DMS53 treated with DMSO at 0.1 percent for 48 hours (cell line): ENCODE measurements around the gene ATP4A.
"Not testable (repeated sequence)": the region's sequence is repeated elsewhere in the genome, so short reads cannot be mapped to it uniquely, and the experiment has no call there.

ENCODE experiments used
- DNase-seq: peaks from one replicate; lab custom pipeline; 2025; ENCODE audit not compliant: unreplicated experiment; lab: John Stamatoyannopoulos, UW

Gene ATP4A

DNA sequence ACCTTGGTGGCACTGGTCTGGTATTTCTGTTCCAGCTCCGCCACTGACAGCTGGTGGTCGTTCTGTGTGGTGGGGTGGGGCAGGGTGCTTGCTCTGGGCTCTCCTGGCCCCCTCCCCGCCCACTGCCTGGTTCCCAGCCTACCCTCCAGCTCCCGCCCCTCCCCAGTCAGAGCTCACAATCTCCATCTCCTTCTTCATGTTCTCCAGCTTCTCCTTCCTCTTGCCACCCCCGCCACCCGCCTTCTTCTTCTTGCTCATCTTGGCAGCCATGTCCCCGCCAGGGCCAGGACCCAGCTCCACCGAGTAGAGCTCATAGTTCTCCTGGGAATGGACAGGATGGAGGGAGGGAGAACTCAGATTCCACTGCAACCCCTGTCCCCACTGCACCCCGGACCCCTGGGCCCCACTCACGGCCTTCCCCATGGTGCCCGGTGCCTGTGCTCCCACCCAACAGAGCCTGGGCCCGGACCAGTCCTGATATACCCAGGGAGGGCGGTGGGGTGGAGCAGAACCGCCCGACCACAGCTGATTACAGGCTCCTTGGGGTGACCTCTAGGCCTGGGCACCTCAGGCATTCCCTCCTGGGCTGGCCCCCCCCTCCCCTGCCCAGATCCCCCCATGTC, at the start of gene ATP4A:
TSS of gene ATP4A (minus strand) at position 452 of the 623 bp plus-strand sequence. CDS start at position 423, 29 bp downstream.
- DNase-seq = no peak

DNA sequence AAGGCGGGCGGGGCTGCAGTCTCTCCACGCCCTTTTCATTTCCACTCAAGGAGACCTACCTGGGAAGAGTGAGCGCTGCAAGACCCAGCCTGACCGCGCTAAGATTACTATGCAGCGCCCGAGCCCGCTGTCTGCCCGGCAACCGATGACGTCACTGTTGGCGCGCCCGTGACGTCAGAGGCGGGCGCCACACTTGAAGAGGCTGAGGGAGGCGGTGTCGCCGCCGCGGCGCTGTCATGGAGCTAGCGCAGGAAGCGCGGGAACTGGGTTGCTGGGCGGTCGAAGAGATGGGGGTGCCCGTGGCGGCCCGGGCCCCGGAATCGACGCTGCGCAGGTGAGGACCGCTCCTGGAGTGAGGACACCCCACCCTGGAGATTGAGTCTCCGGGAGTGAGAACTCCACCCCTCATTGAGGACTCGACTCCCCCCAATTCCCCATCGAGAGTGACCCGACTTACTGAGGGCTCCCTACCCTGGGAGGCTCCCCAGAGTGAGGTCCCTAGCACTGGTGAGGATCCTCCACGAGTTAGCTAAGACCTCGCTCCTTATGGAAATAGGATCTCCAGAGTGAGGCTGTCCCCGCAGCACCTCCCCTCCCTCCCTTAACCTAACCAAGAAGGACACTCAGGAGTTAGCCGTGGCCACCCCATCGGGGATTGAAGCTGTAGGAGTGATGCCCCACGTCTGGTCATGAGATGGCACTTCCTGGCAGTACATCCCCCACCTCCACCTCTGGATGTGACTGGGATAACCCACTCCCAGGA, 49.3 kb upstream of the ATP4A start, which contains the start of gene HAUS5:
TSS of gene HAUS5 (plus strand) at position 177 of the 763 bp plus-strand sequence. CDS start at position 237, 60 bp downstream.
- peak; percentile 89 for DNase-seq

DNA sequence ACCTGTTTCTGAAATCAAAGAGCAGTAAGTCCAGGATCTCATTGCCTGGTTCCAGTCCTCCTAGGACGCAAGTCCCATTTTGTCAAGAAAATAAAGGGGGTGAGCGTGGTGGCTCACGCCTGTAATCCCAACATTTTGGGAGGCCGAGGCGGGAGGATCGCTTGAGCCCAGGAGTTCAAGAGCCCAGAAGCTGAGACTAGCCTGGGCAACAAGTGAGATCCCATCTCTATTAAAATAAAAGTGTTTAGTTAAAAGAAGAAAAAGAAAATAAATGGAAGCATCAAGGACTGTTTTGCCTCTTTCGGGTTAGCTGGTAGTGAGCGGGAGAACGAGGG, 48.7 kb upstream of the ATP4A start:
- no peak for DNase-seq

GRCh38 chr19:35609851-35610353, 46.4 kb upstream of the ATP4A start:
- no peak for DNase-seq

- no peak for DNase-seq
These were observed 44.8 kb upstream of the ATP4A start for GRCh38 chr19:35608251-35608650.

GRCh38 chr19:35607661-35608060, 44.2 kb upstream of the ATP4A start:
- no peak for DNase-seq

DNA sequence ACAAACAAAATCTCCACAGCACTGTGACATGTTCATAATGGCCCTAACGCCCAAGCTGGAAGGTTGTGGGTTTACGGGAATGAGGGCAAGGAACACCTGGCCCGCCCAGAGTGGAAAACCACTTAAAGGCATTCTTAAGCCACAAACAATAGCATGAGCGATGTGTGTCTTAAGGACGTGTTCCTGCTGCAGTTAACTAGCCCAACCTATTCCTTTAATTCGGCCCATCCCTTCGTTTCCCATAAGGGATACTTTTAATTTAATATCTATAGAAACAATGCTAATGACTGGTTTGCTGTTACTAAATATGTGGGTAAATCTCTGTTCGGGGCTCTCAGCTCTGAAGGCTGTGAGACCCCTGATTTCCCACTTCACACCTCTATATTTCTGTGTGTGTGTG, 43.7 kb upstream of the ATP4A start:
- DNase-seq = not testable (repeated sequence)

DNA sequence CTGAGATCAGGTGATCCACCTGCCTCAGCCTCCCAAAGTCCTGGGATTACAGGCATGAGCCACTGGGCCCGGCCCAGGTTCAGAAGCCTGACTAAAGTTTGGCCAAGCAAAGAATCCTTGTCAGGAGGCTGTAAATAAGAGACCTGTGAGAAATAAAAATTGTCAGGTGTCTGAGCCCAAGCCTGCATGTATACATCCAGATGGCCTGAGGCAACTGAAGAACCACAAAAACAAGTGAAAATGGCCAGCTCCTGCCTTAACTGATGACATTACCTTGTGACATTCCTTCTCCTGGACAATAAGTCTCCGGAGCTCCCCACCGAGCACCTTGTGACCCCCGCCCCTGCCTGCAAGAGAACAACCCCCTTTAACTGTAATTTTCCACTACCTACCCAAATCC, 41.0 kb upstream of the ATP4A start:
- DNase-seq = not testable (repeated sequence)

GRCh38 chr19:35601971-35602370, 38.5 kb upstream of the ATP4A start:
- DNase-seq = no peak

DNA sequence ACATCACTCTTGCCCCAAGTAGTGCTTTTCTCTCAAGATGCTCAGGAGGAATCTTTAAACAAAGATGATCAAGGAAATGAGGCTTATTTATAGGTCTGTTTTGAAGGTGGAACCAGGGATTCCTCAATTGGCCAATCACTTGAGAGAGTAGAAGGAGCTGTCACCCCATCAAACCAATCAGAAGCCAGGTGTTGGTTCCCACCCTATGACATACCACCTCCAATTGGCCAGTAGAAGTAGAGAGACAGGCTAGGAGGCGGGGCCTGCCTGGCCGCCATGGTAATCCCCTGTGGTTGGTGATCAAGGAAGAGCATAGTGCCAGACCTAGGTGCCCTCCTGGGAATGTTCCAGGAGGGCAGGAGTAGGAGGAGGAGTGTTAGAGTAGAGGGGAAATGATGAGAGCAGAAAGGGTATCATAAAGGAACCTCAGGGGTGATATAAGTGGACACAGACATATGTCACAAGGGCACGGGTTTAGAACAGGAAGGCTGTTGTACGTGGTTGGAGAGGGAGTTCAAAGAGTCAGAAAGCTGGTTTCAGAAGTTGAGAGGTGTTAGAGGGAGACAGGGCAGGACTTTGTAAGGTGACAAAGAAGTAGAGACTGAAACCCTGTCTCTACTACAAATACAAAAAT, 33.0 kb upstream of the ATP4A start:
- DNase-seq = no peak

- DNase-seq = no peak
These were observed 32.5 kb upstream of the ATP4A start for GRCh38 chr19:35595928-35596327.

GRCh38 chr19:35595026-35595425, 31.6 kb upstream of the ATP4A start:
- not testable (repeated sequence) for DNase-seq

GRCh38 chr19:35592226-35592625, 28.8 kb upstream of the ATP4A start:
- DNase-seq = peak; percentile 44

DNA sequence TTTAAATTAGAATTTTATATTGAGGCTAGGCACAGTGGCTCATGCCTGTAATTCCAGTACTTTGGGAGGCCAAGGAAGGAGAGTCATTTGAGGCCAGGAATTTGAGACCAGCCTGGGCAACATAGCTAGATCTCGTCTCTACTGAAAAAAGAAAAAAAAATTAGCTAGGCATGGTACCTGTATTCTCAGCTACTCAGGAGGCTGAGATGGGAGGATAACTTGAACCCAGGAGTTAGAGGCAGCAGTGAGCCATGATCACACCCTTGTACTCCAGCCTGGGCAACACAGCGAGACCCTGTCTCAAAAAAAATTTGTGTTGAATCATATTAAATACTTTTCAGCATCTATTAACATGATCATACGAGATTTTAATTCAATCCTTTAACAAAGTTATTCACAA, 27.4 kb upstream of the ATP4A start:
- DNase-seq = no peak

DNA sequence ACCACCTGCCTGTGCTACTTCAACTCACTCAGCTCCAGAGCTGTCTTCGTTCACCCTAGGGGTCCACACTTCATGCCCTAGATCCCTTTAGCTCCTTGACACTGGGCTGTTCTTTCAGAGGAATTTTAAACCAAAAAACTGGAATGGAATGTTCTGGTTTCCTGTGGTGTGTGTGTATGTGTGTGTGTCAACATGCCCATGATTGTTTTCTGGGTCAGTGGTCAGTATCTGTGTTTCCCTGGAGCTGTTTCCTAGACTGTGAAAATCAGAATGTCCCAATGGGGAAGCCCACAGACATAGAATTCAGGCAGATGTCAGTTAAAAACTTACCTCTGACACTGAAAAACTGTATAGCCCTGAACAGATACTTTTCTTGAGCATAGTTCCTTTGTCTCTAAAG, 23.9 kb upstream of the ATP4A start:
- no peak for DNase-seq

DNA sequence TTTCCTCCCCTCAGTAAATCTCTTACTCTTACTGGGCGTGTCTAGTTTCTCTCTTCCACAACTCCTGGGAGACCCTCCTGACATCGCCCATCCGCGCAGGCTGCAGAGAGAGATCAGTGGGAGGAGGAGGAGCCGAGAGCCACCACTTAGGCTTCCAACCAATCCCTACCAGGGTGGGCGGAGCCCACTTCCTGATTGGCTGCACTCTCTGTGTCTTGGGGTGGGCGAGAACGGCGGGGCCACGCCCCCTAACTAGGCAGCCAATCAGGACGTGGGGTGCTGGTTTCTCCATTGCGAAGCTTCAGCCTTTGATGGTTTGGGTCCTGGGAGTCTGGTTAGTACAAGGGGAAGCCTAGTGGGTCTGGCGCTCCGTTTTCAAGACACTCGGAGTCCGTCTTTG, 22.4 kb upstream of the ATP4A start, which contains the start of gene PMIS2:
TSS of gene PMIS2 (plus strand) at position 326 of the 400 bp plus-strand sequence. CDS start 87 bp downstream, outside the sequence.
- DNase-seq = no peak

DNA sequence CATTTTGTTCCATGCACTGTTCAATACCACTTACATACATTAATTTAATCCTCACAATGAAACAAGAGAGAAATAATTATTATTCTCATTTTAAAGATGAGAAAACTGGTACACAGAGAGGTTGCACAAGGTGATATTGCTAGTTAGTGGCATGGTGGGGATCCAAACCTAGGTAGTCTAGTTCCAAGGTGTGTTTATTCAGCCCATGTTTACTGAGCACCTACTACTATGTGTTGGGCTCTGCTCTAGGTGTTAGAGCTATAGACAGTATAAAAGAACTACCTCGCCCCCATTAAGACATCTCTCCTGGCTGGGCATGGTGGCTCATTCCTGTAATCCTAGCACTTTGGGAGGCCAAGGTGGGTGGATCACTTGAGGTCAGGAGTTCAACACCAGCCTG, 19.3 kb upstream of the ATP4A start:
- DNase-seq = no peak

DNA sequence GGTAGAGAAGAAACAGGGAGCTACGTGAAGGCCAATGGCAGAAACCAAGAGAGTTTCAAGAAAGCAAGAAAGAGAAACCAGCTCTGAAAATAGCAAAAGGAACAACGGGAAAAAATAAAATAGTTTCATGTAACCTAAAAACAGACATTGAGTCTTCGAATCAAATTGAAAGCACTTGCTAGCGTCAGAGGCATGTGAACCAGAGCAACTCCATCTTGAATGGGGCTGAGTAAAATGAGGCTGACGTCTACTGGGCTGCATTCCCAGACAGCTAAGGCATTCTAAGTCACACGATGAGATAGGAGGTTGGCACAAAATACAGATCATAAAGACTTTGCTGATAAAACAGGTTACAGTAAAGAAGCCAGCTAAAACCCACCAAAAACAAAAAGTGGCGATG, 15.2 kb upstream of the ATP4A start:
- DNase-seq = no peak

GRCh38 chr19:35577918-35578317, 14.5 kb upstream of the ATP4A start:
- no peak for DNase-seq

- DNase-seq = no peak
These were observed 8.0 kb upstream of the ATP4A start for GRCh38 chr19:35571406-35571965.

DNA sequence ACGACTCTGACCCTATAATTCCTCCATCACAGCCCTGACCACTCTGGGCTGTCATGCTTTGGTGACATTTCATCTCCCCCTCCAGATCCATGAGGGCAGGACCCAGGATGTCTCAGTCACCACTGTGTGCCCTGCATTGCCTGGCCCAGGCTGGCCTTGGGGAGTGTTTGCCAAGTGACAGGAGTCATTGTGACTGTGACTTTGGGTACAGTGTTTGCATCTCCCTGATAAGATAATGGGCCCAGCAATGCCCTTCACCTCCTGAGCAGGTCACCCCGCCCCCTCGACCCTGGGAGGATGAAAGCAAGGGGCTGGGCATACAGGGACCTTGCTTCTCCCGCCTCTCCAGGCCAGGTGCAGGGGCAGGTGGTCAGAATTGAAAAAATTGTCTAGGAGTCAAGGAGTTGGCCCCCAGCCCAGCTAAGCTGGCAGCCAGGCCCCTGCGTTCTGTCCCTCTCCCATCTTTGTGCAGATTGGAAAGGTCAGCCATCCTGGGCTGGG, 5.9 kb upstream of the ATP4A start:
- DNase-seq = no peak
